WERI-Rb-1 (cell line): ENCODE data around the gene KRT3.
"Not testable (repeated sequence)": the region's sequence is repeated elsewhere in the genome, so short reads cannot be mapped to it uniquely, and the experiment has no call there.

ENCODE experiments used
- DNase-seq: peaks from one replicate; pipeline ENCODE4 v3.0.0-alpha.2; 2020
- H3K27ac ChIP-seq: fragments of 250-450 bp; sonication (Bioruptor Pico); 2 replicates; pipeline ENCODE4 v1.5.1; 2020; ENCODE audit warnings: mild to moderate bottlenecking, moderate library complexity
- H3K27me3 ChIP-seq: fragments of 250-450 bp; sonication (Bioruptor Pico); 2 replicates; pipeline ENCODE4 v1.5.1; 2021; ENCODE audit warnings: mild to moderate bottlenecking, low read depth, moderate library complexity; ENCODE audit not compliant: insufficient read depth, severe bottlenecking
- H3K36me3 ChIP-seq: fragments of 250-450 bp; sonication (Bioruptor Pico); 2 replicates; pipeline ENCODE4 v1.5.1; 2020; ENCODE audit warnings: mild to moderate bottlenecking, moderate library complexity
- H3K4me3 ChIP-seq: 2 replicates; pipeline ENCODE4 v1.5.1; 2011; ENCODE audit warnings: low read depth, mild to moderate bottlenecking, control low read depth, low read length
- H3K9me3 ChIP-seq: fragments of 250-450 bp; sonication (Bioruptor Pico); 2 replicates; pipeline ENCODE4 v1.5.1; 2021; ENCODE audit warnings: mild to moderate bottlenecking, moderate library complexity; ENCODE audit not compliant: severe bottlenecking
- TF ChIP-seq, protein P1 (sequence below): IDR thresholded peaks from 2 replicates; pipeline ENCODE4 v1.5.1; 2011; ENCODE audit warnings: low read depth, mild to moderate bottlenecking, control low read depth, inconsistent platforms, low read length

Gene KRT3

DNA sequence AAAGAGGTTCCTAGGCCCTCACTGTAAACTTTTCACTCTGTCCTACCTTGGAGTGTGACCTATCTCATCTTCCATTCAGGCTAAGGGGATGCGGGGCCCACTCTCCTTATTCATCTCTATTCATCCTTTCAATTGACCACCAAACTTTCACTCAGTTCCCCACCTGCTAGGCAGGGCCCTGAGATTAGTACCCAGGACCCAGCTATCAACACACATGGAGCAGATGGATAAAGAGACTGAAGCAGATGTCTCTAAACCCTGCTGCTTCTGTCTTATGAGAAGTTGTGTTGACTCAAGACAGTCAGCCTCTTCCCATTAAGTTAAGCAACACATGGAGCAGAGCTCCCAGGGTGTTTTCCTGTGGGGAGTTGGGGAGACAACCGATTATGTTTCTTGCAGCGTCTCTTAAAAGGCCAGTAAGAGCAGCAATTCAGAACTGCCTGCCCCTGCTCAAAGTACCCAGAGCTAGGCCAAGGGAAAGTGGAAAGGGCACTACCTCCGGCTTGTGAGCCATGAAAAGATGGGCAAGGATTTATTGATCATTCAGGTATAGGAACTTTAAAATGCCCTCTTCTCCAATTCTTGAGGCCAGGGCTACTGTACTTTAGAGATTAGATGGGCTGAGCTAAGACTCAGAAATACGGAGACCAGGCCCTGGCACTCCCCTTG is 29.4 kb downstream of the KRT3 start:
- no peak for DNase-seq
- no peaks in the 10 kb centered on the region for H3K36me3 ChIP-seq
- TF ChIP-seq, protein P1, sequence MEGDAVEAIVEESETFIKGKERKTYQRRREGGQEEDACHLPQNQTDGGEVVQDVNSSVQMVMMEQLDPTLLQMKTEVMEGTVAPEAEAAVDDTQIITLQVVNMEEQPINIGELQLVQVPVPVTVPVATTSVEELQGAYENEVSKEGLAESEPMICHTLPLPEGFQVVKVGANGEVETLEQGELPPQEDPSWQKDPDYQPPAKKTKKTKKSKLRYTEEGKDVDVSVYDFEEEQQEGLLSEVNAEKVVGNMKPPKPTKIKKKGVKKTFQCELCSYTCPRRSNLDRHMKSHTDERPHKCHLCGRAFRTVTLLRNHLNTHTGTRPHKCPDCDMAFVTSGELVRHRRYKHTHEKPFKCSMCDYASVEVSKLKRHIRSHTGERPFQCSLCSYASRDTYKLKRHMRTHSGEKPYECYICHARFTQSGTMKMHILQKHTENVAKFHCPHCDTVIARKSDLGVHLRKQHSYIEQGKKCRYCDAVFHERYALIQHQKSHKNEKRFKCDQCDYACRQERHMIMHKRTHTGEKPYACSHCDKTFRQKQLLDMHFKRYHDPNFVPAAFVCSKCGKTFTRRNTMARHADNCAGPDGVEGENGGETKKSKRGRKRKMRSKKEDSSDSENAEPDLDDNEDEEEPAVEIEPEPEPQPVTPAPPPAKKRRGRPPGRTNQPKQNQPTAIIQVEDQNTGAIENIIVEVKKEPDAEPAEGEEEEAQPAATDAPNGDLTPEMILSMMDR: no peak
- H3K4me3 ChIP-seq: no peak overlapping the region
- no peak overlapping the region for H3K27ac ChIP-seq
- H3K27me3 ChIP-seq: peaks cover 72% of the 10 kb centered on the region
- H3K9me3 ChIP-seq: peaks cover 5% of the 10 kb centered on the region

DNA sequence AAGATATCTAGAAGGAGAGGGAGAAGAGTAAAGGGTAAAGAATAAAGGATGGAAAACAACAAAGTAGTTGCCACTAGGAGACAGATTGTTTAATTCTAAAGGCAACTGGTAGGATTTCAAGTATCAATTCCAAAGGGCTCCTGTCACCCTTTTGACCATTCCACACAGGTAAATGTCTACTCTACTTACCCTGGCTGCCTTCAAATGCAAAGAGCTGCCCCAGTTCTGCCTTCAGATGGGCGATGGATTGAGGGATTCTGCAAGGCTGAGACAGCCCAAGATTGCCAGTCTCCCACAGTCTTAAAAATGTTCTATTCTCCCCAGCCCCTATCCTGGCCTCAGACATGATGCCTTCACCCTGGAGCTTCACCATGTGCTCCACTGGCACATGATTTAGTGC is 30.2 kb downstream of the KRT3 start:
- Histone ChIP-seq H3K27me3 (peaks cover 65% of the 10 kb centered on the region), H3K9me3 (peaks cover 5% of the 10 kb centered on the region), H3K4me3 (no peak overlapping the region), H3K27ac (no peak overlapping the region), H3K36me3 (no peaks in the 10 kb centered on the region)
- TF ChIP-seq, protein P1: no peak
- no peak for DNase-seq

DNA sequence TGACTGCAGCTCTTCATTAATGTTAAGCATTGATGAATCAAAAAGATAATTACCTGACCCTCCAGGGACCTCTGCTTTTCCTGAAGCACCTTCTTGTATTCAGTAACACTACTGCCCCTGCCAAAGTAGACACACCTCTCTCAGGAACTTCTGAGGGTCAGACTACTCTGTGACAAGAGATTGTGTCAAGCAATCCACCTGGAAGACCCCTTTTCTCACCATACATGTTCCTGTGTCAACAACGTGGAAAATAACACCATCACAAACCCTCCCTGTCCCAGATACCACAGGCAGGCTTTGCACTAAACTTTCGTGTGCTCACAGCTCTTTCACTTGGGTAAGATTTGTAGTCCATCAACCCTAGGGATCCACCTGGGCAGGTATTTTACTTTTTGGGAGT is 31.9 kb downstream of the KRT3 start:
- no peak for DNase-seq
- Histone ChIP-seq H3K4me3 (no peak overlapping the region), H3K27ac (no peak overlapping the region), H3K27me3 (peaks cover 49% of the 10 kb centered on the region), H3K9me3 (peaks cover 9% of the 10 kb centered on the region), H3K36me3 (no peaks in the 10 kb centered on the region)
- TF ChIP-seq, protein P1: no peak

DNA sequence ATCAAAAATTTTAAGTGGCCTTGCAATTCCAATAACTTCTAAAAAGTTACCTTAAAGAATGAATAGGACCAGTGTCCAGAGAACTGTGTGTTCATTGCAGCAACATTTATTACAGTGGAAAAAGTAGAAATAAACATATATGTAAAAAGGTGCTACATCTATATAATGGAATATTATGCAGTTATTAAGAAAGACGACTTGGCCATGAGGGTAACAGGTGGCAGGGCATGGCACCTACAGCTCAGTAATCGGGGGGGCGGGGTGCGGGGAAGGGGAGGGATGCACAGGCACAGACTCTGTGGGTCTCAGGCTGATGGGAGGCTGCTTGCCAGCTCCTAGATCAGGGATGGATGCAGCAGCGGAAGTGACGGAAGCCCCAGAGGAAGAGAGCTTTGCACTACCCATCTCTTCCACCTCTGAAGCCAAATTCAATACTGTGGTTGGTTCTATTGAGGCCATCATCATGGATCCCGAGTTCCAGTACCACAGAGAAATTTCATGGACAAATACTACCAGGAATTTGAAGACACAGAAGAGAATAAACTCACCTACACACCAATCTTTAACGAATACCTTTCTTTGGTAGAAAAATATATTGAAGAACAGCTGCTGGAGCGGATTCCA is 32.8 kb downstream of the KRT3 start:
- Histone ChIP-seq H3K36me3 (no peaks in the 10 kb centered on the region), H3K27me3 (peaks cover 44% of the 10 kb centered on the region), H3K4me3 (no peak overlapping the region), H3K27ac (no peak overlapping the region), H3K9me3 (peaks cover 9% of the 10 kb centered on the region)
- no peak for DNase-seq
- TF ChIP-seq, protein P1: no peak

DNA sequence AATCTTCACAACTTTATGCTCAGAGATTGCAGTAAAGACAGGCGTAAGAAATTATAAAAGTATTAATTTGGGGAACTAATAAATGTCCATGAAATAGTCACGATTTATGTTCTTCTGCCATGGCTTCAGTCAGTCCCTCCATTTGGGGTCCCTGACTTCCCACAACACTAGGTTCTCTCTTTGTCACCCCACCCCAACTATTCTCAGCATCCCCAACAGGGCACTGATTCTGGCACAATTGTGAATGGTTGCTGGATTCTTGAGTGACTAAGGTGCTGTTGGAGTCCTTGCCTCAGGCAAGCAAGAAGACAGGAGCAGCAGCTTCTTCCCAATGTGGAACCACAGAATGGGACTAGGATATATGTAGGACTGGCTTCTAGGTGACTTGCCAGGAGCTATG is 34.1 kb downstream of the KRT3 start:
- H3K27me3 ChIP-seq: peaks cover 40% of the 10 kb centered on the region
- peaks cover 9% of the 10 kb centered on the region for H3K9me3 ChIP-seq
- H3K36me3 ChIP-seq: no peaks in the 10 kb centered on the region
- H3K4me3 ChIP-seq: no peak overlapping the region
- DNase-seq: no peak
- TF ChIP-seq, protein P1: no peak
- no peak overlapping the region for H3K27ac ChIP-seq

DNA sequence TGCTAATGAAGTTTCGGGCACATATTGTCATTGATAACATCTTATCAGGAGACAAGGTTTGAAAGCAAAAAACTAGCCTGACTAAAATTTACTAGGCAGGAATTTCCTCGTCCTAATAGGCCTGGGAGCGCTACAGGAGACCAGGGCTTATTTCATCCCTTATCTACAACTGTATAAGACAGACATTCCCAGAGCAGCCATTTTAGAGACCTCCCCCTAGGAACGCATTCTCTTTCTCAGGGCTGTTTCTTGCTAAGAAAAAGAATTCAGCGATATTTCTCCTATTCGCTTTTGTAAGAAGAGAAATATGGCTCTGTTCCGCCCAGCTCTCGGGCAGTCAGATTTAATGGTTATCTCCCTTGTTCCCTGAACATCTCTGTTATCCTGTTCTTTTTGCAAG is 34.7 kb downstream of the KRT3 start:
- H3K36me3 ChIP-seq, H3K27ac ChIP-seq, DNase-seq, H3K4me3 ChIP-seq, H3K9me3 ChIP-seq: not testable (repeated sequence)
- peaks cover 38% of the 10 kb centered on the region for H3K27me3 ChIP-seq
